Left colon (tissue), 2 donors: ENCODE measurements around the gene PEX11A. TPM values are rescaled to one million over a fixed set of nuclear protein-coding genes. Genes with fewer than 3 reads are reported as not detected.

Experiments used
- ATAC-seq: fragments of 200-7000 bp; cut with Tn5 transposase; one replicate; pipeline ENCODE4 v1.9.1; 2020; ENCODE audit warnings: mild to moderate bottlenecking, moderate library complexity
- DNase-seq, 2 donors: peaks; one replicate each; pipeline ENCODE4 v3.0.0-alpha.2; 2020
- intact Hi-C, 2 donors: fragments of 100-400 bp; cut with DNase I in 1 of 2; cut with micrococcal nuclease in 1 of 2; formaldehyde crosslinking; loops; one replicate each; pipeline versions ENCODE4 v1.11.2 to v1.14.0; 2022; cut with DNase I, micrococcal nuclease
- total RNA-seq, 2 donors: library from RNA; stranded (reverse); fragmentation: NEBNext Ultra II Directional; extraction: Animal tissue kit (Norgen Biotek cat#: 25700); gene quantifications; one replicate each; pipeline ENCODE4 v1.2.1, GENCODE V29; 2021
- donor health status: DM: no; HTN: no; CAD: no.
- donor health status: DM: yes; HTN: yes; CAD: no.

PEX11A gene
- total RNA-seq, 2 donors from 2014 or later = 23.4 to 28.1 TPM

DNA sequence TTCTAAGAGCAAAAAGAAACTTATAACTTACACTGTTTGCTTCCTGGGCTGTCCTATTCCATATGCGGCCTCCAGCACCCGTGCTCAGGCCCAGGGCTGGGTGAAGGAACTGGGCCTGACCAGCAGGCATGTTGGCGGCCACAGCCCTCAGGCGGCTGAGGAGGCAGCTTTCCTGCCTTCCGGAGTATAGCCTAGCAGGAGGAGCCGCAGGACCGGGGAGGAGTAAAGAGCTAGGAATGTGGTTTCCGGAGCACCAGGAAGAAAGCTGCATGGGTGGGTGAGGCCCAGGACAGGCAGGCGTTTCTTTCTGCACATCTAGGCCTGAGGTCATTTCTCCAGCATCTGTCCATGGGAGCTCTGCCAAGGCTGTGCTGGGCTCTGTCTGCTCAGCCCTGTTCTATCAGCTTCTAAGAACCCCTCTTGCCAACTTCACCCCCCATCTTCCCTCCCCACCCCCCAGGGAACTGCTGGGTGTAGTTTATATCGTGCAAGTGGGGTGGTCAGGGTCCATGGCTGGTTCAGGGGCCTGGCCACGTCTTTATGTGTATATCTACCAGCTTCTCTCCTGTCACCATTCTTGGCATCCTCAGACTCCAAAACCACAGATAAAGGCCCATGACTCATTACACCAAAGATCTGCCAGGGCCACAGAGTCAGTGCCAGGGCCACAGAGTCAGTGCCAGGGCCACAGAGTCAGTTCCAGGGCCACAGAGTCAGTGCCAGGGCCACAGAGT lies 27.5 kb downstream of the PEX11A start:
- DNase-seq (peak; percentile 79 to 88), ATAC-seq (peak; percentile 93)
- intact Hi-C loops = no loop called here

DNA sequence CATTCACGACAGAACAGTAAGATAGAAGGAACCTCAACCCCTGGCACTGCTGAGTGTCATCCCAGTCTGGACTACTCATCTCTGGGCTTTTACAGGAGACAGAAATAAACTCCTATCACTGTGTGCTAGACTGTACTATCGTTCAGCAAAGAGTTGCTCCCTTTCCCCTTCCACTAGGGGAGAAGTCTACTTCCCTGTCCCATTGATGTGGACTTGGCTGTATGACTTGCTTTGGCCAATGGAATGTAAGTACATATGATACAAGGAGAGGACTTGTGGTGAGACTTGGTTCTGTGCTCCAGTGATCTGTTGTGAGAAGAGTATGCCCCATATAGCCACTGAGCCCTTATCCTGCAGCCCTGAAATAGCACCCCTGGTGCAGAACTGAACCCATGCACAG lies 30.0 kb downstream of the PEX11A start:
- DNase-seq (no peak), ATAC-seq (no peak)
- intact Hi-C loops = no loop called here

DNA sequence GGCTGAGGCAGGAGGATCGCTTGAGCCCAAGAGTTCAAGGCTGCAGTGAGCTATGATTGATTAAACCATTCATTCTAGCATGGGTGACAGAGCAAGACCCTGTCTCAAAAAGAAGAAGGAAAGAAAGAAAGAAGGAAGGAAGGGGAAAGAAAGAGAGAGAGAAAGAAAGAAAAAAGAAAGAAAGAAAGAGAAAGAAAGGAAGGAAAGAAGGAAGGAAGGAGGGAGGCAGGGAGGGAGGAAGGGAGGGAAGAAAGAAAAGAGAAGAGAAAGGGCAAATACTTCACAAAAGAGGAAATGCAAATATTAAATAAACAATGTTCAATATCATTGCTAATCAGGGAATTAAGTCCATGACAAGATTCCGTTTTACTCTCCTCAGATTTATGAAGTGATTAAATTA lies 31.3 kb downstream of the PEX11A start:
- ATAC-seq (no peak), DNase-seq (no peak)
- intact Hi-C loops = no loop called here

DNA sequence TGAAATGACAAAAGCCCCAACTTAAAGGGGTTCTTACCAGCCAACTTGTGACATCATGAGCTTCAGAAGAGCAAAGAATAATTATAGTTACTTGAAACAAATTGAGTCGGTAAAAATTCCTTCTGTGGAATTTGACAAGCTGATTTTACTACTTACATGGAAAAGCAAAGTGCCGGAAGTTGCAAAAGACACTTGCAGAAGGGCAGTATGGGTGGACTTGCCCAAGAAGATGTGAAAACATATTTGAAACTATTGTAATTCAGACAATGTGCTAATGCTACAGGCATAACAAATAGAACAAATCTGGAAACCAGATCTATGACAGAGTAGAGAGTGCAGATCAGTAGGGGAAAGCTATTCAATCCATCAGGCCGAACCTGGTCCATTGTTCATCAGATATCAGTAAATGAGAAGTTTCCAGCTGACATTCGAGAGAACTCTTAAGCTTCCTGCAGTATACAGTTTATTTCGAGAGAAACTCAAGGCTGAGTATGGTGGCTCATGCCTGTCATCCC lies 32.8 kb downstream of the PEX11A start:
- intact Hi-C loops = no loop called here
- no peak for ATAC-seq
- DNase-seq = no peak

DNA sequence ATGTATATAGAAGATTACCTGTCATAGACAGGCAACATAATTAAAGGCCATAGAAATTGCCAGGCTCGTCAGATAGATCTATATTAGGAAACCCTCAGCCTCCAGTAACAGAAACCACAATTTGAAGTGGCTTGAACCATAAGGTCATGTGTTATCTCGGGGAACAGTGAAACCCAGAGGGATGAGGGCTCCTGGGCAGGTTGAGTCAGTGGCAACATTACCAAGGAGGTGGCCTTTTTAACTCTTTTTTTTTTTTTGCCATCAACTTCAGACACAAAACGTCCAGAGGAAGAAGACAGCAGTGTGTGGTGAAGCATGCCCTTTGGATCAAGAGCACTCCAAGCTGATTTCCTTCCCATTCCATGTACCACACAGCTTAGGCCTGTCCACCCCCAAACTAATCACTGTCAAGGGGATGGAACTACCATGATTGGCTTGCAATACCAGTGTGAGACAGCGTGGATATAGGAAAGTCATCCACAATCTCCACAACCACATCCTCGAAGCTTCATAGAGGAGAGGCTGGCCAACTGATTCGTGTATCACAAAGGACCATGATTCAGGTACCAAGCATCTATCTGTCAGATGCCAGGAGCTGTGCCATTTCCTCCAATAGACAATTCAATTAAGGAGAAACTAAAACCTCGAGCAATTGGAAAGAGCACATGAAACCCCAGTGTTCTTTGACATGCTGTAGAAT lies 34.3 kb downstream of the PEX11A start:
- intact Hi-C loops = no loop called here
- ATAC-seq (no peak), DNase-seq (no peak)

DNA sequence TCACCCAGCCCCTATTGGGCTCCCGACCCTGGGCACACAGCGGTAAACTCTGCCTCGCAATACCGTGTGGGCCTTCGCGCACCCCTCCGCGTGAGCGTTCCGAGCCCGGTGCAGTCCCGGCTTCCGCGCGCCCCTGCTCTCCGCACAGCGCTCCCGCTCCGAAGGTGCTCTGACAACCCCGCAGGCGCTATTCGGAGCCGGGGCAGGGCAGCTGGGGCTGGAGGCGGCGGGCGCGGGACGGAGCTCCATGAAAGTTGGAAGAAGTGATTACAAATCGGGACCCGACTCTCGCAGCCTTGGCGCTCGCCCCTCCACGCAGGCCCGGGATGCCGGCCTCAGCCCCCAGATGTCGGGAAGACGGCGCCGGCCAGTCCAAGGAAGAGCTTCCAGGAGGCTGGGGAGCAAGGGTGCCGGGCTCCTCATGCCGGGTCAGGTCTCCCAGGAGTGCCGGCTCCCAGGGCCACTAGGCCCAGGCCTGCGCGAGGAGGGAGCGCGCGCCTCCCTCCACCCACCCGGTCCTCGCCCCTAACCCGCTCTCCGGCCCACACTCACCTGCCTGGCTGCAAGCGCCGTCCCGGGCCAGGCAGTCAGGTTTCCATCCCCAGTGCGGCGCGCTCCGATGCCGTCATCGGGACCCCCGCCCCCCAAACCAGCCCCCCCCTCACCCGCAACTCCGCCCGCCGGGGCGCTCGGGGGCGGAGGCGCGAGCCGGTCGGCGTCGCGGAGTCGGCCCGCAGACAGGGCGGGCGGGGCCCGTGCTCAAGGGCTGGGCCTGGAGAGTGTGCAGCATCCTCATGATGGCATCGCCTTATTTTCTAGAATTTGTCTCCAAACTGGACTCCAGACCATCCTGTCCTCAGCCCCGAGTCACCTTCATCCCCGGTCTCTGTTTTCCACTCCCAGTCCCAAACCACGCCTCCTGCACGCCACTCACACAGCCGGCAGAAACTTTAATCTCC lies 35.4 kb downstream of the PEX11A start, which contains the start of gene KIF7:
KIF7 (minus strand) TSS at position 621 of the 959 bp plus-strand sequence. CDS start 2,537 bp downstream, outside the sequence.
- DNase-seq (peak in 1 of 2 donors; percentile 27), ATAC-seq (peak; percentile 76)
- intact Hi-C loops = no loop called here

DNA sequence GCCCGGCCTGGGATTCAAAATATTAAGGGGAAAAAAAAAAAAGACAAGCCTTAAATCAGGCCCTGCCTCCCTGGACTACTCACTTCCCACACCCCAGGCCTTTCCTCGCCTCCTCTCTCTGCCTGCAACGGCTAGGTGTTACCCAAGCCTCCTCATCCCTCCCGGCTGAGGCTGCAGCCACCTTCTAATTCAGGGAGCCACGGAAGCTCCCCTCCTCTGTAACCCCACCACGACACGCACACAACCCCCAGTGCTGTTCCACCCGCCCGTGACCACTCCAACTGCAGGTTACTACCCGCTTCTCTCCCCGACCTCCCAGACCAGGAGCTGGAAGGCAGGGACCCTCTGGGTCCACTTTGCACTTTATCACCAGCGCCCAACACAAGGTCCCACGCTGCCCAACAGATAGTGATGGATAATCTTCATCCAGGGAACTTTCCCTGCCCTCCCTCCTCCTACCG lies 36.2 kb downstream of the PEX11A start:
- DNase-seq = no peak
- no peak for ATAC-seq
- intact Hi-C loops = no loop called here

DNA sequence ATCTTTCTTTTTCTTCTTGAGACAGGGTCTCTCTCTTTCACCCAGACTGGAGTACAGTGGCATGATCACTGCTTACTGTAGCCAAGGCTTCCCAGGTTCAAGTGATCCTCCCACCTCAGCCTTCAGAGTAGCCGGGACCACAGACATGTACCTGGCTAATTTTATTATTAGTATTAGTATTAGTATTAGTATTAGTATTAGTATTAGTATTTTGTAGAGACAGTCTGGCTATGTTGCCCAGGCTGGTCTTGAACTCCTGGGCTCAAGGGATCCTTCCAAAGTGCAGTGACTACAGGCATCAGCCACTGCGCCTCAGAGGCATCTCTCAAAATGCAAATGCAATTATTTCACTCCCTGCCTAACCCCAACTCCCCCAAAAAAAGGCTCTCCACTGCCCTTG lies 37.0 kb downstream of the PEX11A start:
- no peak for ATAC-seq
- intact Hi-C loops = no loop called here
- no peak for DNase-seq

DNA sequence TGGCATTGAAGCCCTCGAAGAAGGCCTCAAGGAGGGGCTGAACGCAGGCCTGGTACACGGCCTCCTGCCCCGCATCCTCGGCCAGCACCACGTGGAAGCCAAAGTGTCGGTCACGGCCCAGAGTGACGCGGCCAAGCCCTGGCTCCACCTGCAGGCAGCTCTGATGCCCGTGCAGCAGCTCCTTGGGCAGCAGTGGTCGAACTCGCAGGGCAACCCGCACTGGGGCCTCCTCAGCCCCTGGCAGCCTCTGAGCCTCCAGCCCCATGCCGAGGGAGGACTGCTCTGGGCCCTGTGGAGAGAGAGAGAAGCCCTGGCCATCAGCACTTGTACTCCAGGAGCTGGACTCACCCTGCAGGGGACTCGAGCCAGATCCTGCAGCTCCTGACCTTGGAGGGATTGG lies 37.9 kb downstream of the PEX11A start:
- DNase-seq (no peak), ATAC-seq (no peak)
- intact Hi-C loops = no loop called here

DNA sequence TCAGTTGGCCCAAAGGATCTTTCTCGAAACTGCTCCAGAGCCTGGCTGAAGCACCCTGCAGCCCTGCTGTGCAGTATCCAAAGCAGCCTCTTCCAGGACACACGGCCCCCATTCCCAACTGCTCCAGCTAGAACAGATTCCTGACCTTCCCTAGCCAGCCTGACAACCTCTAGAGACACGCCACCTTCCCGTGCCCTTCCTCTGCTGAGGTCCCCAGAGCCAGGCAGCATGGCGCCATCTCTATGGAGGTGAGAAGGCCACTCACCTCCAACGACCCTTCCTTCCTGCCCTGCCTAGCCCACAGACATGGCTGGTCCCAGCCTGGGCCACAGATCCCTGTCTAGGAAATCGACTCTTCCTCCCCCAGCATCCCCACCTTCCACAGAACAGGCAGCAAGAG lies 38.4 kb downstream of the PEX11A start:
- DNase-seq = no peak
- no peak for ATAC-seq
- intact Hi-C loops = no loop called here

DNA sequence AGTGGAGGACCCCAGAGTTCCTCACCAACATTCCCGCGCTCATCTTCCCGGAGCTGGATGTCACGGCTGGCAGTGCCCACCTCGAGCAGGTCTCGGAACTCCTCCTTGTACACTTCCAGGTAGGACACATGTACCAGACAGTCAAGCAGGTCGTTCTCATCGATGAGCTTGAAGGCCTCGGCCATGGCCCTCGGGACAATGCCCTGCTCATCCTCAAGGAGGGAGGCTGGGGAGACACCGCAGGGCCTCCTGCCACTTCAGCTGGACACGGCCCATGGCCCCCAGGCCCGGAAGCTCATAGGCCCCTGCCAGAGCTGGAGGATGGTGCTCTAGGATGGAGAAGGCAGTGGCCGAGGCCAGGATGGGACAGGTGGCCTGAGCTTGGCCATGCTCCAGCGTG lies 40.8 kb downstream of the PEX11A start:
- intact Hi-C loops = loop anchor here in 1 of 2 donors (10.0 kb wide), 1 partner anchor 85 kb away; no protein-coding TSS in a partner anchor
- DNase-seq = no peak

DNA sequence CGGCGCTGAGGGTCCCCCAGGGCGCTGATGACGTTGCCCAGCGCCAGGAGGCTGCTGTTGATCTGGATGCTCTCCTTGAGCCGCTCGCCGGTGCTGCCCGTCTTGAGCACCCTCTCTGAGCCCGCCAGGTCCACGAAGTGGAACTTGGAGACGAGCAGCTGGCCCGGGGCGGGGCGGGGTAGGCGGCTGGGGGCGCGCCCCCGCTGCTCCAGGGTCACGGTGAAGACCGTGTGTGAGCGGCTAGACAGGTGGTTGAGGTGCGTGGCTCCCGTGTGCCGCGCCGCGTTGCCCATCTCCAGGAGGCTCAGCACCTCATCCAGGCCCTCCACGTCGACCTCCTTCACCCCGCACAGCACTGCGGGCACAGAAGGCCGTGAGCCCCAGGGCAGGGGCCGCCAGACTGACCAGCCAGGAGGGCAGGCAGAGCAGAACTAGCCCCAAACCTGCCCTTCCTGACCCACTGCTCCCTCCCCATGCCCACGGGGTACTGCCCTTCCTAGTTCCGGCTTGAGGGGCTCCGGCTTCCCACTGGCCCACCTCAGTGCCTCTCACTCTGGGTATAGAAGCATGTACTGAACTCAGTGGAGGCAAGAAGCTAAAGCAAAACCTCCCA lies 41.4 kb downstream of the PEX11A start:
- ATAC-seq (no peak), DNase-seq (no peak)
- intact Hi-C loops = loop anchor here in 1 of 2 donors (10.0 kb wide), 1 partner anchor 86 kb away; no protein-coding TSS in a partner anchor

More for the DNA sequence above, 40.8 kb downstream of the PEX11A start:
- ATAC-seq = no peak

DNA sequence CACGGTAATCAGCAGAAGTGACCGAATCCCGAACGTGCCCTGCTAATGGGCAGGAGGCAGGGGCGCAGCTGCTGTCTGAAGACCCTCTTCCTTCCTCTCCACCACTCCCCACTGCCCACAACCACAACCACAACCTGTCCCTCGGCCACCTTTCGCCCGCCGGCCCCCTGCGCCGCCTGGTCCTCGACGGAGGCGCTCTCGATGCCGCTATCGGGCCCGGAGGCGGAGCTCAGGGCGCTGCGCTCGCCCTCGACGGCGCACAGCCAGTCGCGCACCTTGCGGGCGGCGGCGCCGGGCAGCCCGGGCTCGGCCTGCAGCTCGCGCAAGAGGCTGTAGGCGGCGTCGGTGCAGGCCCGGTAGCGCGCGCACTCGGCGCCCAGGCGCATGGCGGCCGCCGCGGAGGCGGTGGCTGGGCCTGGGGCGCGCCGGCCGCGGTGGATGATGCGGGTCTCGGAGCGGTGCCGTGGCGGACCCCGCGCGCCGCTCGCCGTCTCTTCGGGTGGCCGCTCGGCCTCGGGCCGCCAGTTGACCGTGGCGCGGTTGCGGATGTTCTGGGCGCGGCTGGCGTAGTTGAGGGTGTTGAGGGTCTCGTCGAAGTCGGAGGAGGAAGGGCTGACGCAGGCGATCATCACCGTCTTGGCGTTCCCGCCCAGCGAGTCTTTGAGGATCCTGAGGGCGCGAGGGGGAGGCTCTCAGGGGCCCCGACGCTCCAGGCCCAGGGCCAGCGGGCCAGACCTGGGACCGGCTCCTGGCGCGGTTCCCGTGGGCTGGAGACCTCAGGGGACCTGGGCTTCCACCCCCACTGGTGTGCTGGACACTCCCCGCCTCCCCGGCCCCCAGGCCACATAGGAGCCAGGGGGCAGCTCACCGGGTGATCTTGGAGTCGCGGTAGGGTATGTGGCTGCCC lies 42.2 kb downstream of the PEX11A start:
- DNase-seq = no peak
- no peak for ATAC-seq
- intact Hi-C loops = loop anchor here in 1 of 2 donors (10.0 kb wide), 1 partner anchor 86 kb away; no protein-coding TSS in a partner anchor

DNA sequence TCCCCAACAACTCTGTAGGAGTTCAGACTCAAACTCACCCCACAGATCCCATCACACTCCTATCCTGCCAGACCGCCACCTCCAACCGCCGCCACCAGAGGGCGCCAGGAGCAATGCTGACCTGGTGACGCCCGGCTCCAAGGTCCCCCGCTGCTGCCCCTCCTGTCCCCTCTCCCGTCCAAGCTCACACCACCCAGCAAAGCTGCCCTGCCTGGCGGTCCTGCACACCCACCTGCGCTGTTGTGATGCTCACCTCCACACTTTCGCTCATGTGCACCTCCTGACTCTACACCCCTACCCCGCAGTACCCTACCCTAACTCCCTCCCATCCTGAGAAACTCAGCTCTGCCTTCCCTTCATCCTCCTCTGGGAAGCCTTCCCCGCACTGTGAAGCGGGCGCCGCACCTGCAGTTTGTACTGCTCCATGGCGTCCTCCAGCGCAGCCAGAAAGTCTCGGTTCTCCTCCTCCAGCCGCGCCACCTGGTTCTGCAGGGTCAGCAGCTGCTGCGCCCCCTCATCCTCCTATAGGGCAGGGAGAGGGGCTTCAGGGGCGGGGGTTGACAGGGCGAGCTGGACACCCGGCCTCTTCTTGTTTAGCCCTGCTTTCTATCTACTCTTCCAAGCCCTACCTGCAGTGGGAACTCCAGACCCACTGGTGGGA lies 43.2 kb downstream of the PEX11A start:
- DNase-seq (peak; percentile 54 to 89), ATAC-seq (peak; percentile 92)
- intact Hi-C loops = loop anchor here in 1 of 2 donors (10.0 kb wide), 1 partner anchor 87 kb away; no protein-coding TSS in a partner anchor

DNA sequence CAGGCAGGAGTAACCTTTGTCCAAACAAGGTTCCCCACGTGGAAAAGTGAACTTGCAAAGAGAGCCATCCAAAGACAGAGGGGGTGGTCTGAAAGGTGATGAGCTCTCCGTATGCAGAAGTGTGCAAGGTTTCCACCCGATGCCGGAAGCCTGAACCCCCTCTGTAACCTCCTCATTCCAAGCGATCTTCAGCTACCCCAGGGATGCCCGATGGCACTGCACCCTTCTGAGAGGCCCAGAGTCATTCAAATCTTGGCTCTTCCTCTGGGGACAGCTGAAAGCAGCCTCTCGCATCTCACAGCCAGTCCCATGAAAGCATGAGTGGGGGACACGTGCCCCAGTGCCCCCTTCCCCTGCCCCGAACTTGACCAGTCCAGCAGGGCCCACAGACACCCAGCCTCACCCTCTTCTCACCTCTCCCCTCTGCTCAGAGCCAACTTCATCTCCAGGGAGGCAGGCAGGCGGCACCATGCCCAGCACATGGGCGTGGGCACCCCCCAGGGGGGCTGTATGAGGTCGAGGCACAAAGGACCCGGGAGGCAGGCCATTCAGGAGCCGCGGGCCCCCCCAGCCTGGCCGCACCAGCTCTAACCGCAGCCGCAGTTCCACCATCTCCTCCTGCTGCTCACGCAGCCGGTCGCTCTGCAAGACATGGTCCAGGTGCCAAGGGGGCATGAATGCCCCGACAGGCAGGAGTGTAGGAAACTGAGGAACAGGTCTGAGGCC lies 44.0 kb downstream of the PEX11A start:
- intact Hi-C loops = loop anchor here in 1 of 2 donors (10.0 kb wide), 1 partner anchor 88 kb away; no protein-coding TSS in a partner anchor
- ATAC-seq = peak; percentile 18
- DNase-seq = no peak

DNA sequence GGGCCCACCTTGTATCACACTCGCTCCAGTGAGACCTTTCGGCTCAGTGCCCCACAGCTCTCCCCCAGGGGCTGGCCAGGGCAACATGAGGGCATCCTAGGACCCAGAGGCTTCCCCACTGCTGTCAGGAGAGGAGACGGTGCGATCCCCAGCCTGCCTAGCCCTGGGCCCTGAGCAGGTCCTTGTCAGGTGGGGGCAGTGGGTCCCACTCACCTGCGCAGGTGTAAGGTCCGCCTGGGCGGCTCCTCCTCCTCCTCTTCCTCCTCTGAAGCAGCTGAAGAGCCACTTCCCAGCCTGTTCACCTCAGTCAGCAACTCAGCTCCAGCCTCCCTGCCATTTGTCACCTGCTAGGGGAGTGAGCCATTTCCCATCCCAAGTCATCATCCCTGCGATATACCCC lies 44.9 kb downstream of the PEX11A start:
- ATAC-seq = no peak
- intact Hi-C loops = loop anchor here in 1 of 2 donors (10.0 kb wide), 1 partner anchor 89 kb away; no protein-coding TSS in a partner anchor
- no peak for DNase-seq
